B cell (primary cell): ENCODE results near the gene PRKAG2.

Experiments used
- CTCF ChIP-seq: fragments of 200-600 bp; IDR thresholded peaks from one replicate; pipeline ENCODE4 v1.8.0; 2022; ENCODE audit warnings: antibody characterized with exemption, mild to moderate bottlenecking
- EZH2 ChIP-seq: IDR thresholded peaks from 2 replicates; pipeline ENCODE4 v1.6.1; 2012; ENCODE audit warnings: borderline replicate concordance, low read depth, mild to moderate bottlenecking, moderate library complexity, low read length; ENCODE audit not compliant: insufficient read depth, poor library complexity, severe bottlenecking

GRCh38 chr7:151882734-151883133 is 5.8 kb upstream of the PRKAG2 start:
- TF ChIP-seq EZH2 = no peak
- TF ChIP-seq CTCF = no peak
